Hematopoietic multipotent progenitor cell (in vitro differentiated cells): ENCODE measurements around the gene HUNK. TPM values are rescaled to one million over a fixed set of nuclear protein-coding genes. Genes with fewer than 3 reads are reported as not detected.

Source experiments
- DNase-seq, 3 donors: peaks; one replicate each; pipeline ENCODE4 v3.0.0-alpha.2; 2011 to 2015; ENCODE audit warnings: low read depth in 2 of 3, low spot score in 2 of 3
- total RNA-seq: library from RNA; depleted of rRNA; stranded (reverse); fragments of >200 nt; gene quantifications from one replicate; pipeline ENCODE4 v1.2.3, GENCODE V29; 2012

Gene HUNK
- total RNA-seq, 1 donor: not detected

DNA sequence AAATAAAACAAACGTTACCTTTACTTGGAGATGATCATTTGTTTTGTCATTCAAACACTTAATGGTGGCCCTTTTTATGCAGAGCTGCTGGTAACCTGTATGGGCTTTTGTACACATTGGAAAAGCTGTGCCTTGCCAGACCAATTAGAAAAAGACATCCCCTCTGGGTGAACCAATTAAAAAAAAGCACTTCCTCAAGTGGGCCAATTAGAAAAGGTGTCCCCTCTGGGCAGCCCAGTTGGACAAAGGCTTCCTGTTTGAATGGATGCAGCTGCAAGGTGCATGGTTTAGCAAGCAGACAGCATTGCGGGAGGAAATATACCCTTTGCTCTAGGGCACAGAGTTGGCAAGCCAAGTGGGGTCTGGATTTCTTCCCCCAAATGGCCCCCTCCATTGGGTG lies 21.6 kb downstream of the HUNK start:
- no peak for DNase-seq

DNA sequence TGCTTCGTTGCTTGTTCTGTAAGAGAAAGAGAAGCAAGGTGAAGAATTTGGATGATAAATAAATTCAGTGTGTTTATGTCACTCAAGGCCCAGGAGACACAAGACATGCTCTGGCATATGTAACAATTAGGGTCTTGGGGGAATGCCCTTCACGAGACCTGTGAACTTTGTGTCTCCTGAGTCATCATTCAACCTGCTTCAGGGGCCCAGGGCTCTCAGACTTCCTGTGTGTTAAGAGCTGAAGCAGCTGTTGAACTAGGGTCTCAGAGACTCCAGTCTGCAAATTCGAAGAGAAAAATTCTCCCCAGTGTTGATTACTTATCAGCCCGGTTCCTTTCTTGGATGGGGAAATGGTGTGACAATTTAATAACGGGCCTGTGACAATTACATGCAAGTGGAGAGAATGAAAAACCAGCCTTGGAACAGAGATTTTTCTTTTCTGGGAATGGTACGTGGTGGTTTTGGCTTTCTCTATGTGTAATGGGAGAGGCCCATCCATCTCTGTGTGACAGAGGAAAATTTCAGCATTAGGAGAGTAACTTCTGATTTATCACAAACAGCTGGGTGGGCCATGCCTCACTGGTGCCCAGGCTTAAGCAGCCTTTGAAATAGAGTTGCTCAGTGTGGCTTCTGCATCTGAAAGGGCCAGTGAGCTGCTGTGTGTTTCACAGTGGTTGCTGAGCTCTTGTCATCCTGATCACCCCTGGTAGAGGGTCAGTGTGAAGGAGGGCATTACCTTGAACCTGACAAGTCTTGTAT lies 22.4 kb downstream of the HUNK start:
- DNase-seq: no peak

DNA sequence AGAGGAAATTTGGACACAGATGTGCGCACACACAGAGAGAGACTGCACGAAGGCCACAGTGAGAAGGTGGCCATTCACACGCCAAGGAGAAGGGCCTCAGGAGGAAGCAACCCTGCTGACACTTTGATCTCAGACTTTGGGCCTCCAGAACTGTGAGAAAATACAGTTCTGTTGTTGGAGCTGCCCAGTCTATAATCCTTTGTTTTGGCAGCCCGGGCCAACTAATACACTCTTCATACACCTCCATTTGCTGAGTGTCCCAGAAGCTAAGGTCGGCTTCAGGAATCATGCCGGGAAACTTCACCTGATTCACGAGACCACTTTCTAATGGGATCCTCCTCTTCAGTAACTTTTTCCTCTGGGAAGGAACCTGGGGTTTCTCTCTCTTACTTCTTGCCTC lies 23.2 kb downstream of the HUNK start:
- DNase-seq: no peak

DNA sequence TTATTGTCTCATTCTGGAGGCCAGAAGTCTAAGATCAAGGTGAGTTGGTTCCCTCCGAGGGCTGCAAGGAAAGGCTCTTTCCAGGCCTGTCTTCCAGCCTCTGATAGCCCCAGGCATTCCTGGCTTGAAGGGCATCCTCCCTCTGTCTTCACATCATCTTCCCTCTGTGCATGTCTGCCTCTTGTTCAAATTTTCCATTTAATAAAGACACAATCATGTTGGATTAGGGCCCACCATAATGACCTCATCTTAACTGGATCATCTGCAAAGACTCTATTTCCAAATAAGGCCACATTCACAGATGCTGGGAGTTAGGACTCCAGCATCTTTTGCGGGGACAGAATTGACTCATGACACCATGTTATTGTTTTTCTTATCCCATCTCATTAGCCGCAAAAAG lies 24.5 kb downstream of the HUNK start:
- no peak for DNase-seq

DNA sequence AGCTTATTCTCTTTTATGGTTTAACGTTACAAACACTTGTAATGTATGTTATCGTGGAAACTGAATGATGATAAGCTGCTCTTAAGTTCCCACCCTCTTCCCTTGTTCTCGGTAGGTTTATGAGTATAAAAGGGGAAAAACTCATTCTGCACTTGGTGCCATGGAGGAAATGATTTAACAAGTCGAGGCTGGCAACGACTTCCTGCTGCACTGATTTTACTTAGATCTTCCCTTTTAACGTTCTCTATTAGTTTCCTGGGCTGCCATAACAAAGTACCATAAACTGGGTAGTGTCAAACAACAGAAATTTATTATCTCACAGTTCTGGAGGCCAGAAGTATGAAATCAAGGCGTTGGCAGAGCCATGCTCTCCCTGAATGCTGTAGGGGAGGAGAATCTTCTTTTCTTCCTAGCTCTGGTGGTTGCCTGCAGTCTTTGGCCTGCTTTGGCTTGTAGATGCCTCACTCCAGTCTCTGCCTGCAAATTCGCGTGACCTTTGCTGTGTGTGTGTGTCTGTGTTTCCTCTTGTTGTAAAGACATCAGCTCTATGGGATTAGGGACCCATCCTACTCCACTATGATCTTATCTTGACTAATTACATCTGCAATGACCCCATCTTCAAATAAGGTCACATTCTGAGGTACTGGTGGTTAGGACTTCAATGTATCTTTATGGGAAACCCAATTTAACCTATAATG lies 26.3 kb downstream of the HUNK start:
- DNase-seq: no peak

DNA sequence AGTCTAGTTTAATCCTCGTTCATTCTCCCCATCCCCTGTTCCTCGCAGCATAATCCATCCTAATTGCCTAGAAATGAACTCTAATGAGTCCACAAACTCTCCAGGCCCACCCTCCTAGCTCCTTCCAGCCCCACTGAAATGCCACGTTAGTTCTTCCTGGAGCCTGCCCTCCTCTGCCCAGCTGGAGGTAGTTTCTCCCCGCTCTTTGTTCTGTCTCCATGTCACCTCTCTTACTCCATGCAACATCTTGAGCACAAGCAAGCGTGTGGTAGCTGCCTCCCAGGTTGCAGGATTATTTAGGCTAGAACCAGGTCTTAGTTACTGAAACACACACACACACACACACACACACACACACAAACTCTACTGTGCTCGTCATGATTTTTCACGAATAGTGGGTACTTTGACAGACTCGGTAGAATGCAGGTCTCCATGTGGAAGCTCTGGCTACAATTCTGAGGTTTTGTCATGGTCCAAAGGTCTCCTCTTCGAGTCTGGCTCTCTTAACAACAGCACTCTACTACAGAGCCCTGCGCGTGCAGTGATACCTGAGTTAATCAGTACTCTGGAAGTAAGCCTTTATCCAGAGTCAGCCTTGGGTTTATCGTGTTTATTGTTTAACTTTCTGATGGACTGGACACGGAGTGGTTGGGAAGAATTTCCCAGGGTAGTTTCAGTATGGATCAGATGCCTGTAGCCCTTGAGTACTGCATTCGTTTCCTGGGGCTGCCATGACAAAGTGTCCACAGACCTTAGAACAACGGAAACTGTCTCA lies 27.5 kb downstream of the HUNK start:
- no peak for DNase-seq

DNA sequence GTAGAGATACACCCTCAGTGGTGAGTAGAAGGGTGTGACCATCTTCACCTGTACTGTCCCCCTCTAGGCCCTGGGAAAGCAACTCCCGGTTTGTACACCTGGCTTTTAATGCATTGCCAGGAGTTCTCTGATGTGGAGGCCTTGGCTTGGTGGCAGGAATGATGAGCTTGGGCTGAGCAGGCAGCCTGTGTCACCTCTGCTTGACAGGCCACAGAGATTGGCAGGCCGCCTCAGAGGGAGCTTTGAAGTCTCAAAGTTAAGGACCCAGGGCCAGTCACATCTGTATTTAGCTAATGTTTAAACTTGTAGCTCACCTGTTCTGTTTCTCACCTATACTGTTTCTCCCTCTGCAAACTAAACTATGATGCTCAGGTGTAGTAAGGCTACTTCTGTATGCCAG lies 28.5 kb downstream of the HUNK start:
- no peak for DNase-seq

DNA sequence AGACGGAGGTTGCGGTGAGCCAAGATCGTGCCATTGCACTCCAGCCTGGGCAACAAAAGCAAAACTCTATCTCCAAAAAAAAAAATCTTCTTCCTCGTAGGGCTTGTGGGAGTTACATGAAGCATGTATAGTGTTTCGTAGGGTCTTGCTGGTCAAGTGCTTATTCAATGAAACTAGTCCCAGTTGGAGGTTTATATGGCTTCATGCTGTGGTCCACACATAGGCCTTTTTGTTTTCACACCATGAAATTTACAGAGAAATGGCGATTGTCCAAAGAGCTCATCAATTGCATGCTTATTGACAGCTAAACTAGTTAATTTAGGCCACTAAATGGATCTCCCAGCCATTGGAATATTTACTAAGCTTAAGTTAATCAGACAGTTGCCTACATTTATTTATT lies 29.6 kb downstream of the HUNK start:
- DNase-seq: no peak

DNA sequence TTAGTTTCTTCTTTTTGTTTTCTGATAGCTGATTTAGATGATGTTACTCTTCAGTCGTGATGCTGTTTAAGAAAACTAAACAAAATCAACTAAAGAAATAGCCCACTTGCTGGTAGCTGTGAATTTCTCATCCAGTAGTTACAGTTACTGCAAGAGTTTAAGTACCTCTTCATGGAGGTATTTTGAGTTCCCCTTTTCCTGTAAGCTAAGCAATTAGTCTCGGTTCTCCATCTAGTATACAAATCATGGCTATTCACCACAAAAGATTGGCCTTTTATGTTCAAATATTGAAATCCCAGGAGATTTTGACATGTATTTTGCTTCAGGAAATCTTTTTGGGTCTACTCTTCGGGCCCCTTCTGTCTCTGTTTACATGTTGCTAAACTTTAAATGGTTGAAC lies 31.1 kb downstream of the HUNK start:
- no peak for DNase-seq

DNA sequence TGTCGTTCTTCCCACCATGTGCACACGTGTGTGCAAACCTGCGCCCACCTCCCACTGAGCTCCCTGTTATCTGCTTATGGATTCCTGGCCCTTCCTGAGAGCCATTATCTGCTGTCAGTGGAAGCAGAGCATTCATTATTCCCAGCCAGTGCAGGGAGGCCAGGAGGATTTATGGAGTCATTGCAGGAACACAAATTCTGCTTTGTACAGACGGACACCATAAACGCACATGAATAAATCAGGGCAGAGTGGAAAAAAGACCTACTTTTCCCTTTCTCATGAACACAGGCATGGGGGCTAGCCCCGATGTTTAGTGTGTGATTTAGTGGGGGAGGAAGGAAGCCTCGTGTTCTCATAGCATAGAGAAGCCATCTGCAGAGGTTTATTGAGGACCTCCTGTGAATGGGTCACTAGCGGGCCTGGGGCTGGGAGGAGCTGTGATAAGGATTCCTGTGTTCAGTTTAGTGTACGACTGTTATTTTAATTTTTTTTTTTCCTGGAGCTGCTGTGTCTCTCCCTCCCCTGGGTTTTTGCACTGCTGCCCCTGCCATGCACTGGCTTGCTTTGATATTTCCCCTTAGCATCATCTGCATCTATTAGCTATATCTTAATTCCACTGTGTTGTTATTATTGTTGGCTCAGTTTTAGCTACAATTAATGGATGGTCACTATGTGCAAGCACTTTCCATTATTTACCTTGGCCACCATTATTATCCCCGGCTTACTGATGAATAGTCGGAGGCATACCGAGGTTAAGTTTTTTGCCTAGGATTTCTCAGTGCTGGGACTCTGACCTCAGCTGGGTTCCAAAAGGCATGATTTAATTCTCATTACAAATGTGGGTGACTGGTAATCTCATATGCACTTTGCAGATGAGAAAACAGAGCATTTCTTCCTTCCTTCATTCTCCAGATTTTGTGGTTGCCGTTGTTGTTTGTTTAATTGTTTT lies 33.0 kb downstream of the HUNK start:
- no peak for DNase-seq

DNA sequence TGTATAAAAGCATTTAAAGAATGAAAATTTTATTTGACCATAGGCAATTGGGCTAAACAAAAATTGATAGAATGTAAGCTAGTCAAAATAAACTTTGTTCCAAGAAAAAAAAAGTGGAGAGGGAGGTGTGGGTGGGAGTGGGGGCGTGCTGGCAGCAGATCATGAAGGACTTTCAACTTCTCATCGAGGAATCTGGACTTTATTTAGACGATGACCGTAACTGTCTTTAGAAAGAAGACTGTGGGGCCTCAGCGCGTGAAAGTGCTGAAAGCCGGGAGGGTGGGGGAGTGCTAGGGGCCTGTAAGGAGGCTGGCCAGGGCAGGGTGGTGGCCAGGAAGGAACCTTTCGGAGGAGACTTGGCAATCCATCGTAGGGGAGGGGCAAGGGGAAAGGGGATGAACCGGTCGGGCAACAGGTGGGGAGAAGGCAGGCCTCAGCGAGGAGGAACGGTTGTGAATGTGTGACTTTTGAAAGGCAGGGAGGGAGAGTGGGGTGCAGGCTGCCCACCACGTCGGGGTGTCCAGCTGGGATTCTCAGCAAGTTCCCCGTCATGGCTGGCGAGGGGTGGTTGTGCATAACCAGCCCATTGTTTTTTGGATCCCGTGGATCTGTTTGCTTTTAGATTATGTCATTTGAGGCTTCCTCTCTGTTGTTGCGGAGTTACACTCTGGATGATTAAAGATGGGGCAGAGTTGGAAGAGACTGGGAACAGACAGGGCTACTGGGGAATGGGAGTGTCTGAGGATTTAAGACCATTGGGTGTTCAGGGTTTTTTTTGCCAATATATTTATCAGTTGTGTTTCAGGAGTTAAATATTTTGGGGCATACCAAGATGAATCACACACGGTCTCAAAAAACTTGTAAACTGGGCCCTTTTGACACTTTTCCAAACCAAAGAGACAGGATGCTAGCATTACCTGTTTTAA lies 35.5 kb downstream of the HUNK start:
- DNase-seq: no peak

DNA sequence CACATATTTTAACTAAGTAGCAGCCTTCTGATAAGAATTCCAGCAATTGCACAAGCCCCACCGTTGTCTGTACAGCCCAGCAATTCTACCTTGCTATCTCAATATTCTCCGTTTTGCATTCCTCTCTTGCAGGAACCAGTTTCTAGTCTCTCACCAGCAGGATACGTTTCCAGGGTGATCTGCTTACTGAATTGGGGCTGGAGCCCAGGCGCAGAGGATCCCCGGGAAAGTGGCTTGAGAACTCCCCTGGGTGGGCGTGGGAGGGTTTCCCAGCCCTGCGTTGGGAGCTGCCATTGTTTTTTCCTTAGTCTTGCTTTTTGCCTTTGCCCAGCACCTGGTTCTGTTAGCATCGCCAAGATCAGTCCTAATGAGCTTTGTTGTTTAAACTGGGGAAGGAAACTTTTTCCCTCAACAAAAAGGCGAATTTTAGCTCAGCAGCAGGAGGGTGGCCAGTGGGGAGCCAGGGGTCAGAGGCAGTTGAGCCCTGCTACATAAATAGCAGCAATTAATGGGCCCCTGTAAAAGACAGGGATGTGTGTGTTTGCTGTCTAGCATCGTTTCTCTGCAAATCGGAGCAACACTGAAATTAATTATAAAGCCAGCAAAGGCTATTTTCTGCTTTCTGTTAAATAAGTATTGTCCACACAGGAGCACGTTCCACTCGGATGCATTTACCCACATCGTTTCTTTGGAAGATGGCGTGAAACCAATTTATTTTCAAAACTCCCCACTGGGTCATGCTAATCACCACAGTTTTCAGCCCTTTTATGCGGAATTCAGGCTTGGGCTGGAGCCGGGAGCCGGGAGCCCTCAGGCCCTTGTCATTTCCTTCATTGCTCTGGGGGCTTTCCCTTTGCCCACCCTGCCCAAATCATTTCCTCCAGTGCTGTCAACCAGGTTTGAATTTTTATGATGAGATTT lies 36.6 kb downstream of the HUNK start:
- DNase-seq: no peak

DNA sequence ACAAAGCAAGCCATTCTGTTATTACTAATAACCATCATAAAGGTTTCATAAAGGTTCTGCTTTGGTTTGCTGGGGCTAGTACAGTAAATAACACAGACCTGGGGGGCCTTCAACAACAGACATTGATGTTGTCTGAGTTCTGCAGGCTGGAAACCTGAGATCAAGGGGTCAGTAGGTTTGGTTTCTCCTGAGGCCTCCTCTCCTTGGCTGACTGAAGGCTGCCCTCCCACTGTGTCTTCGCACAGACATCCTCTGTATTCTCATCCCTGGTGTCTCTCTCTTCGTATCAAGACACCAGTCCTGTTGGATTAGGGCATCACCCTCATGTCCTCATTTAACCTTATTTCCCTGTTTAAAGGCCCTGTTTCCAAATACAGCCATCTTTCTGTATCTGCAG lies 37.3 kb downstream of the HUNK start:
- no peak for DNase-seq

DNA sequence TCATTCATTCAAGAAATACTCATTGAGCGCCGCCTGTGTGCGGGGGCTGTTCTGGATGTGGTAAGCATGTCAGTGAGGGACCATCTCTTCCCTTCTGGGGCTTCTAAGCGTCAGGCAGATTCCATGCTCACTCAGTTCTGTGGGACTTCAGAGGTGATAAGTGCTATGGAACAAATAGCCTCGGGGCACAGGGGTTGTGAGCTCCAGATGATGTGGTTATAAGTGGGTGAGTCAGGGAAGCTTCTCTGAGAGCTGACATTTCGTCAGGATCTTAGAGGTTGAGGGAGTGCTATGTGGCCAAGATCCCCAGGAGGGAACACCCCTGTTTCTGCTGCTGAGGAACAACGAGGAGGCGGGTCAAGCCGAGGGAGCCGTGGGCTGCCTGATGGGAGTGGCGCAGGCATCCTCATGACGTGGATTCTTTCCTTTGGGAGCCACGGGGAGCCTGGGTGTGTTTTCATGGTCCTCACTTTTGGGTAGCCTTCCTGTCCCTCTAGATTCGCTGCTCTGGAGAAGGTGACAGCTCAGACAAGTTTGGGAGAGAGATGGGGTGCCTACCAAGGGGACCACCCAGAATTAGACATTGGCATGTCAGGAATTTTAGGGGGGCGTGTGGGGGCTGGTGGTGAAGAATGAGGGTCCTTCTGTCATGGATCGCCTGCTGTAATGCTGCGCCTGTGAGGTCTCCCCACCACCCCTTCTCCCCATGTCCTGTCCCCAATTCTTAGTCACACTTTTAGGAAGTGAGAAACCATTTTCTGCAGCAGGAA lies 38.5 kb downstream of the HUNK start:
- no peak for DNase-seq

DNA sequence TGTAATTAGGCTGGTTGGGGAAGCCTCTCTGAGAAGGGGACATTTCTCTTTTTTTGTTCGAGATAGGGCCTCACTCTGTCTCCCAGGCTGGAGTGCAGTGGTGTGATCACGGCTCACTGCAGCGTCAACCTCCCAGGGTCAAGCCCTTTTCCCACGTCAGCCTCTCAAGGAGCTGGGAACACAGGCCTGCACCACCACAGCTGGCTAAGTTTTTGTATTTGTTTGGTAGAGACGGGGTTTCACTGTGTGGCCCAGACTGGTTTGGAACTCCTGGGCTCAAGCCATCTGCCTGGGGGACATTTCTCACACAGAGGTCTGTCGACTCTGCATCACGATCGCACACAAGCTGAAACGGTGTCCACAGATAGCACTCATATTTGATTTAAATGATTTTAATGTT lies 39.7 kb downstream of the HUNK start:
- no peak for DNase-seq

DNA sequence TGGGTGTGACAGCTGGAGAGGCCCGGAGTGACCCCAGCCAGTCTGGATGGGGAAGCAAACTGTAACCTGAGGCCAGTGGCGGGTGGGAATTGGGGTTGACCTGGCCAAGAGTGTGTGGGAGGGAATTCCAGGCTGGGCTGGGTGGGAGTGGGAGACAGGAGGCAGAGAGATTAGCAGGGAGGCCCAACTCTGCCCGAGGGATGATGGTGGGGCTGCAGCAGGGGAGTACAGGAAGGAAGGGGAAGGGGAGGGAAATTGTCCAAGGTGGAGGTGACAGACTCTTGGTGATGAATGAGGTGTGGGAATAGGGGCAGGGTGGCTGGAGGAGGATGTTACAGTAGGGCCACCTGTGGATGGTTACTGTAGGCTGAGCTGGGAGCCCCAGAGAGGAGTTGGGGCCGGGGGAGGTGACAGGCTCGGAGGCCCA lies 40.4 kb downstream of the HUNK start:
- DNase-seq: no peak

DNA sequence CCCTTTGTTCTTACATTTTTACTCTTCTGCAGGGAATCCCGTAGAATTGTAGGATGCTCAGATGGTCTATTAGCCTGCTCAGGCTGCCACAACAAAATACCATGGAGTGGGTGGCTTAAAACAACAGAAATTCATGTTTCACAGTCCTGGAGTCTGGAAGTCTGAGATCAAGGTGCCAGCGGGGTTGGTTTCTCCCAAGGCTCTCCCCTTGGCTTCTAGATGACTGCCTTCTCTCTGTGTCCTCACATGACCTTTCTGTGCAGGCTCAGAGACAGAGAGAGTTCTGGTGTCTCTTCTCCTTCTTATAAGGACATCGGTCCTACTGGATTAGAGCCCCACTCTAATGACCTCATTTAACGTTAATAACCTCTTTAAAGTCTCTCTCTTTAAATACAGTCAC lies 41.7 kb downstream of the HUNK start:
- no peak for DNase-seq

DNA sequence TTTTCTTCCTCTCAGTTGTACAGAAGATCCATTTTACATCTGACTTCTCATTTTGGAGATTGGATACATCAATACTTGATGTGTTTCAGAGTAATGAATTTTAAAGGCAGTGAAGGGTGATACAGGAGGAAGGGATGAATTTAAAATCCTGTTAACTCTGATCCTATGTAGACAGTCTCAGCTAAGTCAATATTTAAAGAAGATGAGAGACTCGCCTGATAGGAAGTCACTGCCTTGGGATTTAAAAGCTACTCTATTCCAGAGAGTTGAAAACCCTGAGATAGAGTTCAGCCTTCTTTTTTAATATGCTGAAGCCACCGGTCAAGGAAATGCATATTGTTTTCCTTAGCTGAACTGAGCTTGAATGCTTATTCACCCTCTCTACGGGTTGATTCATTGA lies 42.7 kb downstream of the HUNK start:
- DNase-seq: no peak
